ENCODE data around the gene MAGIX.
"Not testable (repeated sequence)": the region's sequence is repeated elsewhere in the genome, so short reads cannot be mapped to it uniquely, and the experiment has no call there.

GRCh38 chrX:49173544-49173943, 11.0 kb downstream of the MAGIX start:
- not testable (repeated sequence) for TF ChIP-seq POLR2A (IDR thresholded peaks at IDR 0.05); POLR2AphosphoS5 (IDR thresholded peaks at IDR 0.05; ENCODE audit: insufficient read depth in 1 of 2, low read depth in 1 of 2)
